Stimulated activated CD4-positive, alpha-beta T cell treated with anti-CD3 and anti-CD28 coated beads, Interleukin-4, amount 100 ng/mL, for 24 hours (primary cell): ENCODE measurements around the gene FAM135A.
A peak's percentile ranks its signal among the peaks of the same experiment; 100 is the strongest.
"Not testable (repeated sequence)": the region's sequence is repeated elsewhere in the genome, so short reads cannot be mapped to it uniquely, and the experiment has no call there.

Source experiments
- DNase-seq: peaks from one replicate; pipeline ENCODE4 v3.0.0-alpha.2; 2020

Gene FAM135A

DNA sequence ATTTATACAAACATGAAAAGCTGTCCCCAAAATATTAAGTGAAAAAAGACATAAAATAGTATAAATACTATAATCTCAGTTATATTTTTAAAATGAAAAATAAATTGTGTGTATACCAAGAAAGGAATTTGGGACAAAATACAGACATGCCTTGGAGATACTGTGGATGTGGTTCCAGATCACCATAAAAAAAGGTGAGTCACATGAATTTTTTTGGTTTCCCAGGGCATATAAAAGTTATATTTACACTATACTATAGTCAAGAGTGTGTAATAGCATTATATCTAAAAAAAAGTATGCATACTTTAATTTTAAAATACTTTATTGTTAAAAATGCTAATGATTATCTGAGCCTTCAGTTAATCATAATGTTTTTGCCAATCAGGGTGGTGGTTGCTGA is 136.0 kb downstream of the FAM135A start:
- DNase-seq: no peak

DNA sequence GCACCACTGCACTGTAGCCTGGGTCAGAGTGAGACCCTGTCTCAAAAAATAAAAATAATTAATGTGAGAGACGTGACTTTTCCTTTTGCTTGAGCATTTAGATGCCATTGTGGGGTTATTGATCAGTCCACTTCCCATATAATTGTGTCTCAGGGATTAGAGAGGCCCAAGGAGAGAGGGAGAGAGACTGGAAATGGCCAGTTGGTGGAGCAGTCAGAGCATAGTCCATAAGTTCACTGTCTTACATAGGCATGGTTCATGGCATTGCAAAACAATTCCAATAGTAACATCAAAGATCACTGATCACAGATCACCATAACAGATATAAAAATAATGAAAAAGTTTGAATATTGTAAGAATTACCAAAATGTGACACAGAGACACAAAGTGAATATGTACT is 138.3 kb downstream of the FAM135A start:
- DNase-seq: no peak

DNA sequence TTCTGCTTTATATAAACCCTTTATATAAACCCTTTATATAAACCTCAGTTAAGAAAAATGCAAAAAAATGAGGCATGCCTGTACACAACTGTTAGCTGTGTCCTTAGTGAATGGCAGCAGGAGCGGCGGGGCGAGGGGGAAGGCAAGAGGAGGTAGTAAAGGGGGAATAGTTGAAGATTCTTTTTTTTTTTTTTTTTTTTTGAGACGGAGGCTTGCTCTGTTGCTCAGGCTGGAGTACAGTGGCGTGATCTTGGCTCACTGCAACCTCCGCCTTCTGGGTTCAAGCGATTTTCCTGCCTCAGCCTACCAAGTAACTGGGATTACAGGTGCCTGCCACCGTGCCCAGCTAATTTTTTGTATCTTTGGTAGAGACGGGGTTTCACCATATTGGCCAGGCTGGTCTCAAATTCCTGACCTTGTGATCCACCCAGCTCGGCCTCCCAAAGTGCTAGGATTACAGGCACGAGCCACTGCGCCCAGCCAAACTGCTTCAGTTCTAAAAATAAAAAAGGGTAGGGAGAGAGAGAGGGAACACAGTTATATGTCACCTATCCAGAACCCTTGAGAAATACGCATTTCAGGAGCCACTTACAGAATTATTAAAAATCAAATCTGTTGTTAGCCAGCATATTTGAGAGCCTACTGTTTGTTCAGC is 139.1 kb downstream of the FAM135A start:
- not testable (repeated sequence) for DNase-seq

DNA sequence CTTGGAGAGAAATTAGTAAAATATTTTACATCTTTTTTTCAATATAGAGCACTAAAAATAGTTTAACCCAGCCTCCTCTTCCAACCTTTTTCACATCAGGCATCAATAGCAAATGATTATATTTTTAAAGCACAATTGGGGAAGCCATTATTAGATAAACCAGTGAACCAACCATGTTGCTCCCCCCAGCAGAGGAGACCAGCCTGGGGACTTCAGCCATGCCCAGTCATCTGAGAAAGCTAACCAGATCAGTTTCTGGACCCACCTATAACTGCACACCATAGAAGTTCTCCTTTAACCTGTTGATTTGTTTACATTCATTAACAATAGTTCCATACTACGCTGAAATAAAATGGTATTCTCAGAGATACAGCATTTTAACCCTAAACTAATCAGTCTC is 139.7 kb downstream of the FAM135A start:
- DNase-seq: no peak

DNA sequence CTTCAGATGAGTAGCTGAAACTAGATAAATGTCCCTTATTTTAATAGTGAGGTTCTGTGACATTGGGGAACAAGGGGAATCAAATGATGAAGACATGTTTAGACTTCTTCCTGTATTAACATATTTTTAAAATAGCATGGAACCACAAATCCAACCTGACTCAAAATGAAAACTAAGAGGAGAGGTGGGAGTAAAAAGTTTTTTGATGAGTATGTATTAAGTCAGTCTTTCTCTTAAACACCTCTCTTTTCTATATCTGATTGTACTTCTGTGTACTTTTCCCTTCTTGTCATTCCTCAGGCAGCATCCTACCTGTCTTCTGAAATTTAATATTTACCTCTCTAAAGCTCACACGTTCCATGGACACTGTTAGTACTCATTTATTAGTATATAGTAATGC is 144.7 kb downstream of the FAM135A start:
- no peak for DNase-seq

DNA sequence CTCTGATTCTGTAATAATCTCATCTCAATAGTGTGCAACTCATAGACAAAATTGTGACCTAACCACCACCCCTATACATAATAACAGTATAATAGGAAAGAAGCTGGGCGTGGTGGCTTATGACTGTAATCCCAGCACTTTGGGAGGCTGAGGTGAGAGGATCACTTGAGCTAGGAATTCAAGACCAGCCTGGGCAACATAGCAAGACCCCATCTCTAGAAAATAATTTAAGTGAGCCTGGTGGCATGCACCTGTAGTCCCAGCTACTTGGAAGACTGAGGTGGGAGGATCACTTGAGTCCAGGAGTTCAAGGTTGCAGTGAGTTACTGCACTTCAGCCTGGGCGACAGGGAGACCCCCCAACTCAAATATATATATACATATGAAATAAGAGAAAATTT is 149.1 kb downstream of the FAM135A start:
- not testable (repeated sequence) for DNase-seq

DNA sequence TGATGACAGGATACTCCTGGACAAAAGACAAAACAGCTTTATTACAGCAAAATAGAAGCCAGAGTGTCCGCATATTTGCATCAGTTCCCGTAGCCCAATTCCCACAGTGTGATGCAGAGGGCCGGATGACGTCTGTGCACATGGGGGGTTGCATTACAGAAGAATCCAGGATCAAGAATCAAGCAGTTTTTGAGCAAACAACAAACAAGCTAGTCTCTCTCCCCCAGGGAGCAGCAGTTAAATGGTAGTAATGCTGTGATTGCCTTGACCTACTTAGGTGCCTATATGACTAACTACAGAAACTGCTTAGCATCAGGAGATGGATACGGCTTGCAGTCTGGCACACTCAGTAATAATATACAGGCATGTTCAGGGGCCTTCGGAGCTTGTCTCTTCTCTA is 150.2 kb downstream of the FAM135A start:
- no peak for DNase-seq

DNA sequence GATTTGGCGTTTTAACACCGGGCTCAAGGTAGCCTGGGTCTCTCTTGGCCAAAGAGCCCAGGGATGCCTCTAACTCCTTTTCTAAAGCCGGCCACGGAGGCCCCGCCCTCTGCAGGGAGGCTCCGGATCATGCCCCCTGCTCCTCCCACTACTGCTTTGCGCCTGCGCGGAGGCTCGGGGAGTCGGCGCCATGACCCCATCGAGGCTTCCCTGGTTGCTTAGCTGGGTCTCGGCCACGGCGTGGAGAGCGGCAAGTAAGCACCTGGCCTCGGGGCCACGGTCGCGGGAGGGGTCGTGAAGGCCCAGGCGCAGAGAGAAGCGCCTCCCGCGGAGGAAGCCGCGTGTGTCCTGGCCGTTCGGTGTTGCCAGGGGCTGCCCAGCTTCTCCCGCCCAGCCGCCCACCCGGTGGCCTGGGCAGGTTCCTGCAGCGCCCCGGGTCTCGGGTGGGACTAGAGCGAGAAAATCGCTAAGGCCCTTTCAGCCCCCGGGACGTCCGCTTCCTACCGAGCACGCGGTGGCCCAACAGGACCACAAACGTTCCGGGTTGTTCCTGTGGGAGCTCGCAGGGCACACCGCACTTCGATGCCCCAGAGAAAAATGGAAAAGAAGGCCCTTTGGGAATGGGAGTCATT is 153.6 kb downstream of the FAM135A start, which contains the start of gene SDHAF4:
Gene SDHAF4 (plus strand): TSS at position 180 of the 632 bp plus-strand sequence. CDS start 11 bp downstream, at position 191.
- peak; percentile 95 for DNase-seq

DNA sequence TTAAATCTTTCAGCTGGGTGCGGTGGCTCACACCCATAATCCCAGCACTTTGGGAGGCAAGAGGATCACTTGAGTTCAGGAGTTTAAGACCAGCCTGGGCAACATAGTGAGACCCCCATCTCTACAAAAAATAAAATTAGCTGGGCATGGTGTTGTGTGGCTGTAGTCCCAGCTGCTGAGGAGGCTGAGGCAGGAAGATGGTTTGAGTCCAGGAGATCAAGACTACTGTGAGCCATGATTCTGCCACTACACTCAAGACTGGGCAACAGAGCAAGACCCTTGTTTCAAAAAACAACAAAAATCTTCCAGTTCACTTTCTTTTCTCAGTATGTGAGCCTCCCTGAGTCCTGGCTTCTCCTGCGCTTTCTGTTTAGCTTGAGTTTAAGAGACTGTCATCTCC is 161.3 kb downstream of the FAM135A start:
- no peak for DNase-seq

DNA sequence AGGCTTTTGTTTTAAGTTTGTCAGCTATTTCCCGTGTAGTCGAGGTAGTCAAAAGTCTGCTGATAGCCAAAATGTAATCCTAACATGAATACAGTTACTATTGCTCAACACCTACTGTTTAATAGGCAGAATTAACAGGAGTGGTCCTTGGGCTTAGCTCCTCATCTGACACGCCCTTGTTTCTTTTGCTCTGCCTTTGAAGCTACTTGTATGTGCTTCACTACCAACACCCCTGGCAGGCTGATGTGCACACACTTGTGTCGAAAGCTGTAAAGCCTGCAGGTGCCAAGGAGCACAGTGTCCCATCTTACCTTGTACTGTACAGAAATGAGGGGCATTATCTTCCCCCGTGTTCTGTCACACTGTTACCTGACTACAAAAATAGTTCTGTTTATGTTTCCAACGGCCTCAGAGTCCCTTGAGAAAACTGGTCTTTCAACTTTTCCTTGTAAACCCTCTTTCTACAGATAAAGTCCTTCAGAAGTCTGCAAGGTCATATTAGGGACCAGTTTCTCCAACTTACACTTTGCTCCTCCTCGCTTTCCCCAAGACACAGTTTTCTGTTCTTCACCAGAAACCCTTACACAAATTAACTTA is 162.7 kb downstream of the FAM135A start:
- no peak for DNase-seq

DNA sequence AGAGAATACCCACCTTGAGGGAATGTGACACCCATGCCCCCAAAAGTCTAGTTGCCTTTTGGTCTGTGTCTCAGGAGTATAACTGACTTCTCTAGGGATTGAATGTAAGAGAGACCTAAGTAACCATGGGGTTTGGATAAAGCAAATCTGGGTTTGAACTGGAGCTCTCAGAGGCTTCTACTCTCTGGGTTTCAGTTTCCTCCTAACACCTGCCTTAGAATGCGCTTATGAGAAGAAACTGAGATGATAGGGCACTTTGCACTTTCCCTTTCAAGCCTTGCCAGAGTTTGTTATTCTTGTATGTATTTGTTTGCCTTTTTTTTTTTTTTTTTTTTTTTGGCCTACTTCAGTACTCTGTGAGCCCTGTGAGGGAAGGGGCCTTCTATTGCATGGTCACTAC is 172.8 kb downstream of the FAM135A start:
- DNase-seq: no peak

DNA sequence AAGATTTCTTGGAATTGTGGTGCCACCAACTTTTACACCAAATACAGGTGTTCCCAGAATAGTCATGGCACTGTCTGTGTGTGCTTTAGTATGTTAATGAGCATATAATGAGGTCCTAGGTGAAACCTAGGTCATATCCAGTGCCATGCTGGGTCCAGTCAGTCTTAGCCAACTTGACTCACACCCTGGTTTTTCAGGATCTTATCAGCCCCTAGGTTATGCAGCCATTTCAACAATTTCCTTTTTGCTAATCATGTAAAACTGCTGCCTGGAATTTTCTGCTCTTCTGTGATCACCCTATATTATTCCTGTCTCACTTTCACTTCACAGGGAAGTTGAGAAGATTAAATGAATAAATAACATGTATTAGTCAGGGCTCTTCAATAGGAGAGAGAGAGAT is 177.1 kb downstream of the FAM135A start:
- no peak for DNase-seq

DNA sequence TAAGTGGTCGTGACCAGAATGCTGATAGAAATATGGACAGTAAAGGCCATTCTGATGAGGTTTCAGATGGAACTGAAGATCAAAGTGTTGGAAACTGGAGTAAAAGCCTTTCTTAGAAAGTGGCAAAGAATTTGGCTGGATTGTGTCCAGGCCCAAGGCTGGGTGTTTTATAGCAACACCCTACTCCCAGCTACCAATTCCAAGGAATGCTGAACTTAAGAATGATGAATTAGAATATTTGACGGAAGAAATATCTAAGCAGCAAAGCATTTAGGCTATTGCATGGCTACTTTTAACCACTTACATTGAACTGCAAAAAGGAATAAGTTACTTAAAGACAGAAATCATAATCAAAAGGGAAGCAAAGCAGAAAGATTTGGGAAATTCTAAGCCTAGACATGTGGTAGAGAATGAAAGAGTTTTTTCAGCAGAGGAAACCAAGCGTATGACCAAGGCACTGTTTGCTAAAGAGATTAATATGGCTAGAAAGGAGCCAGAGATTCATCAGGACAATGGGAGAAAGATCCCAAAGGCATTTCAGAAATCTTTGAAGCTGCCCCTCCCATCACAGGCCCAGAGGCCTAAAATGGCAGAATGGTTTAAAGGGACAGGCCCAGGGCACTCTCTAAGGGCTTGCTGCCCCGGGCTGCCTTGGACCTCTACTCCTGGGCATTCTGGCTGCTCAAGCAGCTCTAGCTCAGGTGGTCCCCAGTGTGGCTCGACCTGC is 179.2 kb downstream of the FAM135A start:
- DNase-seq: no peak

DNA sequence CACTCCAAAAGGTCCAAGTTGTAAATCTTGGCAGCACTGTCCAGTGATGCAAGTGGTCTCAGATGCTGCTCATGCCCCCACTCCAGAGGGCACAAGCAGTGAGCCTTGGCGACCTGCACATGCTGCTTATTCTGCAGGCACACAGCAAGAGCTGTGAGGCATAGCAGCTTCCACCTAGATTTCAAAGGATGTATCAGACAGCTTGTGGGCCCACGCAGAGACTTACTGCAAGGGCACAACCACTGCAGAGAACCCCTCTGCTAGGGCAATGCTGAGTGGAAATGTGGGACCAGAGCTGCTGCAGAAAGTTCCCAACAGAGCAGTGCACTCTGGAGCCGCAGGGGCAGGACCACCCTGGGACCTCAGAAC is 179.8 kb downstream of the FAM135A start:
- no peak for DNase-seq

DNA sequence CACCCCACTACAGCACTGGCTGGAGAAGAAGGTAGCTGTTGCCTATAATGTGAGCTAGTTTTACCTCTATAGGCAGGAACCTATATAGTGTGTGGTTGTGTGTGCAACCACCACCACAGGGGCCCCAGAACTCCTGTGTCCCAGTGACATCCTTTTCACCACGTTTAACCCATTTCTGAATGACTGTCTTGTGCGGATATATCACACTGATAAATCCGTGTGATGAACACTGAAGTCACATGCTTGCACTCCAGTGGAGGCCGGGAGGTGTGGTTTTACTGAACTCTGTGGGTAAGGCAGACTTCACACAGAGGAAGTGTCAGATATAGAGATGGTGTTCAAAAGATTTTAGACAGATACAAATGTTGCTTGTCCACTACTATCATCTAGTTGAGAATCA is 185.9 kb downstream of the FAM135A start:
- no peak for DNase-seq

DNA sequence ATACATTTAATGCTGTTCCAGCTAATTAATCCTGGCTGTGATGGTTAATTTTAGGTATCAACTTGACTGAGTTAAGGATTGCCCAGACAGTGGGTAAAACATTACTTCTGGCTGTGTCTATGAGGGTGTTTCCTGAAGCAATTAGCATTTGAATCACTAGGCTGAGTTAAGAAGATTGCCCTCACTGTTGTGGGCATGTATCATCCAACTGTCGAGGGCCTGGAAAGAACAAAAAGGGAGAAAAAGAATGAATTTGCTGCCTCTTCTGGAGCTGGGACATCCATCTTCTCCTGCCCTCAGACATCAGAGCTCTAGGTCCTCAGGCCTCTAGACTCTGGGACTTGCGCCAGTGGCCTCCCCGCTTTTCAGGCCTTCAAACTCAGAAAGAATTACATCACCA is 187.7 kb downstream of the FAM135A start:
- DNase-seq: no peak

DNA sequence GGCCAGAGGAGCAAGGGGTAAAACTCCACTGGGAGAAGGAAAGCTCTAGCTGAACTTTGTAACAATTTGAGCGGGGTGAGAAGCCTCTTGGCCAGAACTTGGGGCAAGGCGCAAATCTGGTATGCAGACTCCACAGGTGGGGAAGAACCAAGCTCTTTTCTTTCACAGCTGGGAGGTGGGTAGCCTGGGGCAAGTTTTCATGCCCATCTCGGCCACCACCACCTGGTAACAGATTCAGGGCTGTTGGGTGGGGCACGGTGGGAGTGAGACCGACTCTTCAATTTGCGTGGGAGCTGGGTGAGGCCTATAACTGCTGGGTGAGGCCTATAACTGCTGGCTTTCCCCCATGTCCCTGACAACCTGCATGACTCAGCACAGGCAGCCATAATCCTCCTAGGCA is 190.9 kb downstream of the FAM135A start:
- no peak for DNase-seq

DNA sequence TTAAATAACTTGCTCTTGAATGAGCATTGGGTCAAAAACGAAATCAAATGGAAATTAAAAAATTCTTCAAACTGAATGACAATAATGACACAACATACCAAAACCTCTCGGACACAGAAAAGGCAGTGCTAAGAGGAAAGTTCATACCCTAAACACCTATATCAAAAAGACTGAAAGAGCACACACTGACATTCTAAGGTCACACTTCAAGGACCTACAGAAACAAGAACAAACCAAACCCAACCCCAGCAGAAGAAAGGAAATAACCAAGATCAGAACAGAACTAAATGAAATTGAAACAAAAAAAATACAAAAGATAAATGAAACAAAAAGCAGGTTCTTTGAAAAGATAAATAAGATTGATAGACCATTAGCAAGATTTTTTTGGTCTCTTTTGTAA is 194.1 kb downstream of the FAM135A start:
- not testable (repeated sequence) for DNase-seq

DNA sequence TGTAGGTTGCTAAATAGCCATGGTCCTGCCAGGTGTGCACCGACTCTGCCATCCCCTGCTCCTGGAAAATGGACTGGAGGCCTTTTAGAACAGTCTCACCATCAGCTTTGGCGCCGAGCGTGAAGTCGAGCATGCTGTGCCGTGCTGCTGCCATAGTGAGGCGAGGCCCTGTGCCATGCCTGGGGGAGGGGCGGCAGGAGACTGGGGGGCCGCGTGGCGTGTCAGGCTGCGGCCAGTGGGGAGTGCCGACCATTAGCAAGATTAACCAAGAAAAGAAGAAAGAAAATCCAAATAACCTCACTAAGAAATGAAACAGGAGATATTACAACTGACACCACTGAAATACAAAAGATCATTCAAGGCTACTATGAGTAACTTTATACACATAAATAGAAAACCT is 195.9 kb downstream of the FAM135A start:
- DNase-seq: not testable (repeated sequence)
